Peyer's patch (tissue), 4 donors: ENCODE data around the gene ACSL1. TPM values are rescaled to one million over a fixed set of nuclear protein-coding genes. Genes with fewer than 3 reads are reported as not detected.
"Not testable (repeated sequence)": the region's sequence is repeated elsewhere in the genome, so short reads cannot be mapped to it uniquely, and the experiment has no call there.

ENCODE experiments used
- DNase-seq, 3 donors: peaks; one replicate each; pipeline ENCODE4 v3.0.0-alpha.2; 2017 to 2019
- H3K27ac ChIP-seq, 4 donors: fragments of 200-600 bp; sonication (generic); one replicate each; pipeline ENCODE4 v1.5.1; 2016 to 2019
- H3K27me3 ChIP-seq, 2 donors: fragments of 200-600 bp; sonication (generic); one replicate each; pipeline ENCODE4 v1.5.1; 2019
- H3K36me3 ChIP-seq, 3 donors: fragments of 200-600 bp; sonication (generic); one replicate each; pipeline ENCODE4 v1.5.1; 2016 to 2019
- H3K4me1 ChIP-seq, 4 donors: fragments of 200-600 bp; sonication (generic); one replicate each; pipeline ENCODE4 v1.5.1; 2016 to 2019
- H3K4me3 ChIP-seq, 4 donors: fragments of 200-600 bp; sonication (generic); 1 replicate in 3 of 4; 2 replicates in 1 of 4; pipeline ENCODE4 v1.5.1; 2016 to 2019; ENCODE audit warnings: mild to moderate bottlenecking in 1 of 4
- H3K9me3 ChIP-seq, 4 donors: fragments of 200-600 bp; sonication (generic); one replicate each; pipeline ENCODE4 v1.5.1; 2016 to 2019; ENCODE audit warnings: mild to moderate bottlenecking in 1 of 4
- POLR2A ChIP-seq, 2 donors: fragments of 450-650 bp; IDR thresholded peaks; one replicate each; pipeline ENCODE4 v1.5.1; 2017; ENCODE audit warnings: antibody characterized with exemption in 2 of 2, mild to moderate bottlenecking in 2 of 2, moderate library complexity in 2 of 2
- total RNA-seq, 4 donors: library from RNA; depleted of rRNA; stranded (reverse); fragments of >200 nt; gene quantifications; one replicate each; pipeline ENCODE4 v1.1.0, GENCODE V29; 2016
- TF ChIP-seq, protein P1 (sequence below), 6 experiments: fragments of 450-650 bp in 4 of 6; fragments of 200-600 bp in 2 of 6; sonication (generic) in 1 of 6; IDR thresholded peaks; one replicate each; pipeline ENCODE4 v1.5.1; 2017 to 2019; ENCODE audit warnings: antibody characterized with exemption in 6 of 6, mild to moderate bottlenecking in 3 of 6, moderate library complexity in 1 of 6

The ACSL1 gene
- total RNA-seq, 4 donors from 2014 or later: 14.9 to 23.1 (median 18.1) TPM

DNA sequence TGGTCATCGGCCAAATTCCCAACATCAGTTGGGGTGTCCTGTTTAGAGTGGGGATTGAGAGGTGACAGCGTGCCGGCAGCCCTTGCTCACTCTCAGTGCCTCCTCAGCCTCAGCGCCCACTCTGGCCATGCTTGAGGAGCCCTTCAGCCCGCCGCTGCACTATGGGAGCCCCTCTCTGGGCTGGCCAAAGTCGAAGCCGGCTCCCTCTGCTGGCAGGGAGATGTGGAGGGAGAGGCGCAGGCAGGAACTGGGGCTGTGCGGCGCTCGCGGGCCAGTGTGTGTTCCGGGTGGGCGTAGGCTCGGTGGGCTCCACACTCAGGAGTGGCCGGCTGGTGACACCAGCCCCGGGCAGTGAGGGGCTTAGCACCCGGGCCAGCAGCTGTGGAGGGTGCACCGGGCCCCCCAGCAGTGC lies 84.8 kb downstream of the ACSL1 start:
- peaks cover 0 to 3% (median 0%) of the 10 kb centered on the region in 4 donors for H3K9me3 ChIP-seq
- TF ChIP-seq POLR2A (IDR thresholded peaks at IDR 0.05): no peak
- DNase-seq: no peak
- H3K27ac ChIP-seq: no peak overlapping the region
- no peak overlapping the region for H3K4me3 ChIP-seq
- H3K36me3 ChIP-seq: no peaks in the 10 kb centered on the region
- H3K27me3 ChIP-seq: no peaks in the 10 kb centered on the region
- peaks cover 0 to under 1% (median 0%) of the 10 kb centered on the region in 4 donors for H3K4me1 ChIP-seq

DNA sequence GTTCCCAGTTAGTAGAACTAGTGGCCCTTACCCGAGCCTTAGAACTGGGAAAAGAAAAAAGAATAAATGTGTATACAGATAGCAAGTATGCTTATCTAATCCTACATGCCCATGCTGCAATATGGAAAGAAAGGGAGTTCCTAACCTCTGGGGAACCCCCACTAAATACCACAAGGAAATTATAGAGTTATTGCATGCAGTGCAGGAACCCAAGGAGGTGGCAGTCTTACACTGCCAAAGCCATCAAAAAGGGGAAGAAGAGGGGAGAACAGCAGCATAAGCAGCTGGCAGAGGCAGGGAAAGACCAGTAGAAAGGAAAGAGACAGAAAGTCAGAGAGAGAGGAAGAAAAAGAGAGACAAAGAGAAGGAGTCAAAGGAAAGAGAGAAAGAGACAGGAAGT lies 86.2 kb downstream of the ACSL1 start:
- DNase-seq, H3K4me3 ChIP-seq, H3K36me3 ChIP-seq, H3K9me3 ChIP-seq, H3K4me1 ChIP-seq, H3K27ac ChIP-seq, H3K27me3 ChIP-seq: not testable (repeated sequence)

DNA sequence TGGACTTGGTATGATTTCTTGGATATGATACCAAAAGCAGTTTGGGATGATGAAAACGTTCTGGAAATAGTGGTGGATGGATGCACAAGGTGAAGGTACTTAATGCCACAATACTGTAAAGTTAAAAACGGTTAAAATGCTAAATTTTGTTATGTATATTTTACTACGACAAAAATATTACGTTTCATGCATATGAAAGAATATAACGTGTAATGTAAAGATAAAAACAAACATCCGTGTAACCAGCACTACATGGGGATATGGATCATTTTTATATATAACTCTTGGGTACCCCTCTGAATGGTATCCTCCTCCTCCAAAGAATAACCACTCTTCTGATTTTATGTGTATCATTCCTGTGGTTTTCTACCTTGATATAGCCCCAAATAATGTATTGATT lies 91.0 kb downstream of the ACSL1 start:
- H3K9me3 ChIP-seq: no peaks in the 10 kb centered on the region
- peak overlapping the region in 2 of 4 donors; percentile 37 to 57 for H3K27ac ChIP-seq
- peaks cover 0 to 12% (median 3%) of the 10 kb centered on the region in 4 donors for H3K4me1 ChIP-seq
- no peaks in the 10 kb centered on the region for H3K27me3 ChIP-seq
- H3K4me3 ChIP-seq: peak overlapping the region in 3 of 4 donors; percentile 70 to 97 (median 70)
- no peak for DNase-seq
- TF ChIP-seq, protein P1, sequence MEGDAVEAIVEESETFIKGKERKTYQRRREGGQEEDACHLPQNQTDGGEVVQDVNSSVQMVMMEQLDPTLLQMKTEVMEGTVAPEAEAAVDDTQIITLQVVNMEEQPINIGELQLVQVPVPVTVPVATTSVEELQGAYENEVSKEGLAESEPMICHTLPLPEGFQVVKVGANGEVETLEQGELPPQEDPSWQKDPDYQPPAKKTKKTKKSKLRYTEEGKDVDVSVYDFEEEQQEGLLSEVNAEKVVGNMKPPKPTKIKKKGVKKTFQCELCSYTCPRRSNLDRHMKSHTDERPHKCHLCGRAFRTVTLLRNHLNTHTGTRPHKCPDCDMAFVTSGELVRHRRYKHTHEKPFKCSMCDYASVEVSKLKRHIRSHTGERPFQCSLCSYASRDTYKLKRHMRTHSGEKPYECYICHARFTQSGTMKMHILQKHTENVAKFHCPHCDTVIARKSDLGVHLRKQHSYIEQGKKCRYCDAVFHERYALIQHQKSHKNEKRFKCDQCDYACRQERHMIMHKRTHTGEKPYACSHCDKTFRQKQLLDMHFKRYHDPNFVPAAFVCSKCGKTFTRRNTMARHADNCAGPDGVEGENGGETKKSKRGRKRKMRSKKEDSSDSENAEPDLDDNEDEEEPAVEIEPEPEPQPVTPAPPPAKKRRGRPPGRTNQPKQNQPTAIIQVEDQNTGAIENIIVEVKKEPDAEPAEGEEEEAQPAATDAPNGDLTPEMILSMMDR (IDR thresholded peaks at IDR 0.05): no peak
- no peak for TF ChIP-seq POLR2A (IDR thresholded peaks at IDR 0.05)
- H3K36me3 ChIP-seq: no peaks in the 10 kb centered on the region

DNA sequence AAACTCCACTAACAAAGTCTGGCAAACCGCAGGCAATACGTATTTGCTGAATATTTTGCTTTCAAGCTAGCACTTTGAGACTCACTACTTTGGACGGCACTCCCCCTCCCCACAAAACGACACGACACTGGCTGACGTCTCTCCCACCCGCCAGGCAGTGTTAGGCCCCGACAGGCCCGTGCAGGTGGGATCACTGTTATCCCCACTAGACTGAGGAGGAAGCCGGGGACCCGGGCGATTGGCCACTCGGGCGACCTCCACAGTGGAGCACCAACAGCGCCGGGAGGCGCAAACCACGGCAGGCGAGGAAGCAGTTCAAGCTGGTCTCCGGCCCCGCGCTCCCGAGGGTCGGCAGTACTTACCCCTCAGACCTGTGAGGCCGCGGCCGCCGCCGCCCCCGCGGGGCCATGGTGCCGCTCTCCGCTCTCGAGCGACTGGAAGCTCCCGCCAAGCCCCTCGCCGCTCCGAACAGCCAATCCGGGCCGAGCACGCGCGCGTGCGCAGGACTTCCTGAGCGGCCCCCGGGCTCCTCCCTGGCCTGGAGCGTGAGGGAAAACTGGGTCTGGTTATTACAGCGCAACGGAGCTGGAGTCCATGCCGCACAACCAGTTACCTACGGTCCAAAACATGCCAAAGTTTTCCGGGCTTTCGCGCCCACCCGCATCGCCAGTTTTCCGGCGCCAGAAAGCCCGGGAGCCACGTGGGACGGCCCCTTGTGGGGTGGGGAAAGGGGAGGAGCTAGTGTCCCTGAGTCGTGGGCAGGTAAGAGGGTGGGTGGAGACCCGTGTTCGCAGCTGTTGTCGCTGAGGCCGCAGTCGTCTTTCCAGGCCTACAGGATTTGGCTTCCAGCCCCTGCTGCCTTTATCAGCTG lies 91.9 kb downstream of the ACSL1 start, which contains the start of gene CENPU:
Gene CENPU, minus strand, starts transcription at position 443 of the 871 bp plus-strand sequence. Its CDS starts 34 bp downstream, at position 409.
- Histone ChIP-seq H3K27me3 (no peaks in the 10 kb centered on the region), H3K9me3 (no peaks in the 10 kb centered on the region), H3K27ac (peak within 1 kb of the TSS; percentile 50 to 66 (median 60)), H3K4me3 (peak within 1 kb of the TSS; percentile 70 to 97 (median 82)), H3K4me1 (peaks cover 0 to 12% (median 3%) of the 10 kb centered on the region in 4 donors), H3K36me3 (no peaks in the 10 kb centered on the region)
- peak in 1 of 2 donors; percentile 92 for TF ChIP-seq POLR2A (IDR thresholded peaks at IDR 0.05)
- TF ChIP-seq, protein P1 (IDR thresholded peaks at IDR 0.05): peak in 2 of 6 experiments; percentile 30 to 49
- peak; percentile 91 to 98 (median 97) for DNase-seq

DNA sequence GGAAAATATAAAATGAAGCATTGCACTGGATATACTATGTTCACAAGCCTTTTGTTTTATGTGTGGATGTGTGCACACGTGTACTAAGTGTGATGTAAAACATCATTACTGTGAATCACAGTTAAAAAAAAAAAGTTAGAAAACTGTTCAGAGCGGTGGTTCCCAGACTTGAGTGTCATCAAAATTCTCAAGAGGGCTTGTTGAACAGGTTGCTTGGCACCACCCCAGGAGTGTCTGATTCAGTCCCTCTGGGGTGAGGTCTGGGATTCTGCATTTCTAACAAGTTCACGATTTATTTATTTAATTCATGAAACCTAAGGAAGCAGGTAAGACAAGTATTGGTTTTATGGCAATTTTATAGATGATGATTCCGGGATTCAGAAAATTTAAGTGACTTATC lies 93.6 kb downstream of the ACSL1 start:
- H3K27ac ChIP-seq: no peak overlapping the region
- DNase-seq: no peak

DNA sequence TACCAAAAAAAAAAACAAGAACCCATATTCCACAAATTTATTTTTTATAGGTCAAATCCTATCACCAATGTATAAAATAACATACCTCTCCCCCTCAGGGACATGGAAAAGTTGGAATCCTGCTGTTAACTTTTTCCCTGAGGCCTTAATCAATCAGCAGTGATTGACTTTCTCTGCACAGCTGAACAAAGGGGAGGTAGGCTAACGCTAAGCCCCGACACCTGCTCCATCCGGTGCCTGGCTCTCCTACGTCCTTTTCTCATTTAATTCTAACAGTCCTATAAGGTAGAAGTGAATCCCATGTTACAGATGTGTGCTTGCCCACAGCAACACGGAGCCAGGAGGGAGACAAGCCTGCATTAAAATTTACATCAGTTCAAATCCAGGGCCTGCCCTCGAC lies 94.7 kb downstream of the ACSL1 start:
- no peak for DNase-seq
- H3K27ac ChIP-seq: no peak overlapping the region
- H3K9me3 ChIP-seq: no peaks in the 10 kb centered on the region
- peaks cover 0 to 12% (median 3%) of the 10 kb centered on the region in 4 donors for H3K4me1 ChIP-seq
- H3K4me3 ChIP-seq: no peak overlapping the region
- no peaks in the 10 kb centered on the region for H3K27me3 ChIP-seq
- H3K36me3 ChIP-seq: no peaks in the 10 kb centered on the region
- TF ChIP-seq POLR2A (IDR thresholded peaks at IDR 0.05): no peak
- TF ChIP-seq, protein P1 (IDR thresholded peaks at IDR 0.05): no peak

More for the DNA sequence above, 93.6 kb downstream of the ACSL1 start:
- H3K36me3 ChIP-seq: no peaks in the 10 kb centered on the region
- no peaks in the 10 kb centered on the region for H3K27me3 ChIP-seq
- H3K9me3 ChIP-seq: no peaks in the 10 kb centered on the region
- H3K4me3 ChIP-seq: no peak overlapping the region
- TF ChIP-seq POLR2A (IDR thresholded peaks at IDR 0.05): no peak
- TF ChIP-seq, protein P1 (IDR thresholded peaks at IDR 0.05): no peak
- H3K4me1 ChIP-seq: peaks cover 0 to 12% (median 3%) of the 10 kb centered on the region in 4 donors
